ENCODE data around the gene HLA-DQA2. TPM values are rescaled to one million over a fixed set of nuclear protein-coding genes. Genes with fewer than 3 reads are reported as not detected.
"Not testable (repeated sequence)": the region's sequence is repeated elsewhere in the genome, so short reads cannot be mapped to it uniquely, and the experiment has no call there.

Gene HLA-DQA2
- under 1 TPM in 1 of 2 experiments, not detected in 1; 0.11 TPM for total RNA-seq

DNA sequence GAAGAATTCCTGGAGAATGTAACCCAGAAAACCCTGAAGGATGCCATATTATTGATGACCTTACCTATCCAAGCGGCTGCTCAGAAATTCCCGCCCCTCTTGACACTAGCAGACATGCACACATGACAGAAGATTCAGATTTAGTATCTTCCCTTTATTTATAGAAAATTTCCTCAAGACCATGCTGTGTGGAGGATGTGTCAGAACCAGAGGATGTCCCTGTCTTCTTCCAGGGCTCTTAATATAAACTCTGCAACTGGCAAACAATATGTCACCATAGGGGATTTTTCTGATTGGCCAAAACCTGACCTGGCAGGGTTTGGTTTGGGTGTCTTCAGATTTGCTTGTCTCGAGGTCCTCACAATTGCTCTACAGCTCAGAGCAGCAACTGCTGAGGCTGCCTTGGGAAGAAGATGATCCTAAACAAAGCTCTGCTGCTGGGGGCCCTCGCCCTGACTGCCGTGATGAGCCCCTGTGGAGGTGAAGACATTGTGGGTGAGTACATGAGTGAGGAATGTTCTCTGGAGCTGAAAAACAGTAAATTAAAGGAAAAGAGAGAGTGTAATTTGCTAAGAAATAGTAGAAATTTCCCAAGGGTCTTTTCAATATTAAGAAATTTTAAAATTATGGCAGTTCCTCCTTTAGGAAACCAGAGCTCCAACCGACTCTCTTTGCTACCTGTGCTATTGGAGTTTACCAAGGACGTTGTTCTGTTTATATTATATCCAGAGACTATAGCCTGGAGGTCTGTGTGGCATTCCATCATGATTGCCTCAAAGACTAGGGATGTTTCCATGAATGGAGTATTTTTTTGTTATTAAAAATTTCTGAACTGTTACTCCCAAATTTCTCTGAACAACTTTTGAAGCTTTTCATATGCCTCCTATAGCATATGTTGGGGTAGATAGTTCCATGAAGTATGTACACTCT is at the start of gene HLA-DQA2:
Gene HLA-DQA2 (plus strand): TSS at position 361 of the 930 bp plus-strand sequence. CDS start 53 bp downstream, at position 414.
- Mint-ChIP-seq H3K36me3 (ENCODE audit: low read depth) (no peaks in the 10 kb centered on the region), H3K27me3 (peaks cover 21% of the 10 kb centered on the region), H3K4me3 (no peak within 1 kb of the TSS), H3K9me3 (ENCODE audit: low read depth) (no peaks in the 10 kb centered on the region), H3K4me1 (no peaks in the 10 kb centered on the region), H3K27ac (no peak within 1 kb of the TSS)
- DNase-seq (no peak), ATAC-seq (no peak)
- intact Hi-C loops (cut with DNase I, micrococcal nuclease): no loop called here
- CTCF ChIA-PET: no interaction called here
- POLR2A ChIA-PET: no interaction called here

DNA sequence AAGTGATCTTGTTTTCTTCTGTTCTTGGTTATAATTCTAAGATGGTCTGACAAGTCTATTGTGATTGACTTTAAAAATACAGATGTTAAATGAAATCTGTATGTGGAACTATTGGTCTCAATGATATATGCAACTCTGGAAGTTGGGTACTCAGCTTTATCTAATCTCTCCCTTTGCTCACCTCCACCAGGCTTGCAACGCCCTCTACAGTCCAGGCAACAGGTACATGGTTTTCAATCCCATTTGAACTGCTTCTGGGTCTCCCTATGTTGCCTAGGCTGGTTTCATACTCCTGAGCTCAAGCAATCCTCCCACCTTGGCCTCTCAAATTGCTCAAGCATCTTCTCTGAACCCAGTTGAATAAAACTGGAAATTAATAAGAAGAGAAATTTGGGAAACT is 49.2 kb upstream of the HLA-DQA2 start:
- ChIA-PET POLR2A (no interaction called here), CTCF (interaction anchor here (0.6 to 4.5 kb wide), 19 partner anchors 9 to 283 kb away, joined by 3 to 36 read pairs (median 3); no protein-coding TSS in a partner anchor)
- peaks cover 16% of the 10 kb centered on the region for H3K27me3 Mint-ChIP-seq
- intact Hi-C loops (cut with DNase I, micrococcal nuclease): loop anchor here (1.0 to 10.0 kb wide), 6 partner anchors 69 to 447 kb away; no protein-coding TSS in a partner anchor
- ATAC-seq (peak; percentile 82), DNase-seq (peak; percentile 80)
- no peak overlapping the region for H3K27ac Mint-ChIP-seq
- H3K4me3 Mint-ChIP-seq: no peak overlapping the region
- H3K4me1 Mint-ChIP-seq: peaks cover 8% of the 10 kb centered on the region
- no peaks in the 10 kb centered on the region for H3K36me3 Mint-ChIP-seq (ENCODE audit: low read depth)
- H3K9me3 Mint-ChIP-seq (ENCODE audit: low read depth): no peaks in the 10 kb centered on the region

DNA sequence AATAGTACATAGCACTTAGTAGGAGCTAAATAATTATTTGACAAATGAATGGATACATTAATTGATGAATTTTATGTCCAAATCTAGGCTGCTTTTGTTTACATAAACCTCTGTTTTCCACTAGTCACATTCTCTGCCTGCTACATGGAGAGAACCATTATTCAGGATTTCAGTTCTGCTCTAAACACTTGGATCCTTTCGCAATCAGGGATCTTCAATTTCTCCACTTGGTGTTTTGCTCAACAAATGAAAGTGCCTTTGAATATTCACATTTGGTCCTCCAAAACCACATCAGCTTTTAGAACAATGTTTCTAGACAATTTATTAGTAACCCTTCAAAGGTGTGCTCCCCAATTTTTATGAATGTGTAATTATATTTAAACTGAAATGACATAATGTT is 44.2 kb upstream of the HLA-DQA2 start:
- no peaks in the 10 kb centered on the region for H3K4me1 Mint-ChIP-seq
- H3K9me3 Mint-ChIP-seq (ENCODE audit: low read depth): no peaks in the 10 kb centered on the region
- intact Hi-C loops (cut with DNase I, micrococcal nuclease): loop anchor here in 1 of 2 experiments (10.0 kb wide), 1 partner anchor 452 kb away; no protein-coding TSS in a partner anchor
- H3K27me3 Mint-ChIP-seq: peaks cover 34% of the 10 kb centered on the region
- H3K4me3 Mint-ChIP-seq: no peak overlapping the region
- ATAC-seq (no peak), DNase-seq (no peak)
- no peak overlapping the region for H3K27ac Mint-ChIP-seq
- POLR2A ChIA-PET: no interaction called here
- CTCF ChIA-PET: interaction anchor here (1.1 to 1.3 kb wide), 3 partner anchors 101 to 284 kb away, joined by 3 to 4 read pairs (median 4); no protein-coding TSS in a partner anchor
- H3K36me3 Mint-ChIP-seq (ENCODE audit: low read depth): no peaks in the 10 kb centered on the region

DNA sequence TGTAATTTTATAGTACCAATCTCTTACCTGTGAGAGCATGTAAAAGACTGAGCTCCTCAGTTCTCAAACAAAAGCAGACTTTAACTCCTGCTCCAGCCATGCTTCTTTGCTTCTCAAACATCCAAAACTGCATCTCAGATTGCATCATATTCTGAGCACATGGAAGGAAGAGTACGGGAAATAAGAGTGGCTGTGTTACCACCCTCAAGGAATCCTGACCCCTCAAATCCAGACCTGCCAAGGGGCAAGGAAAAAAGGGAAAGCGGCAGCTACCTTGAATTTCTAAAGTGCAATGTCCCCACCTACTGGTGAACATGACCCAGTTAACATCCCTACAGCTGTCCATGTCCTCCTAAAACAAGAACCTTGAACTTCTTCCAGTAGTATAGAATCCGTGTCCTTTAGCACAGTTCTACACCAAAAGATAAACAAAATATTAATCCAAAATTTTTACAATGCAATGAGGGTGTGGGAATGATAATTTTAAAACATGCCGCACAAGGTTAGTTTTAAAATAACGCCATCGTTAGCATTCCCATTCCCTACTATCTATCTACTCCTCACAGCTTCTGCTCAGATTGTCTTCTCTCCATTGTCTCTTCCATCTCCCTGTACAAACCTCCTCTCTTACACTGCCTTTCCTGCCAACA is 40.7 kb upstream of the HLA-DQA2 start:
- intact Hi-C loops (cut with DNase I, micrococcal nuclease): loop anchor here (1.0 to 5.0 kb wide), 6 partner anchors 97 to 287 kb away; no protein-coding TSS in a partner anchor
- ChIA-PET POLR2A (no interaction called here), CTCF (interaction anchor here (0.6 to 5.2 kb wide), 29 partner anchors 9 to 336 kb away, joined by 3 to 50 read pairs (median 3); no protein-coding TSS in a partner anchor)
- peak; percentile 28 for DNase-seq
- H3K4me3 Mint-ChIP-seq: no peak overlapping the region
- no peak overlapping the region for H3K27ac Mint-ChIP-seq
- H3K9me3 Mint-ChIP-seq (ENCODE audit: low read depth): no peaks in the 10 kb centered on the region
- H3K27me3 Mint-ChIP-seq: peaks cover 29% of the 10 kb centered on the region
- ATAC-seq: peak; percentile 42
- H3K36me3 Mint-ChIP-seq (ENCODE audit: low read depth): no peaks in the 10 kb centered on the region
- H3K4me1 Mint-ChIP-seq: no peaks in the 10 kb centered on the region

DNA sequence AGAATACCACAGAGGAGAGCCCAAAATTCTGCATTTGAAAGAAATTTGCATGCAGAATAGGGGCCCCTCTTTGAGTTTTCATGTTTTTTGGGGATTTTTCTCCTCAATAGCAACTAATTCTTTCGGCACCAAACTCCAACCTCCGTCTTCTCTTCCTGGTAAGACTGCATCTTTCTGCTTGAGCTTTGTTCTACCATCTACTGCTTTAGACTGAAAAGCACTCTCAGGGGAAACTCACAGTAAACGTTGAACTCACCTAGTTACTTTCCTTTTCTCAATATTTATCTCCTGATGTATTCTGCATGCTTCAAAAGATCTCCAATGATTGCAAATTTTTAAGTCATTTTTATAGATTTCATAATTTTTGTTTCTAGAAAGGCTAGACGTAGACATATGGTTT is 37.8 kb upstream of the HLA-DQA2 start:
- CTCF ChIA-PET: interaction anchor here (0.6 to 5.2 kb wide), 10 partner anchors 8 to 305 kb away, joined by 3 to 50 read pairs (median 4); no protein-coding TSS in a partner anchor
- ATAC-seq (no peak), DNase-seq (no peak)
- Mint-ChIP-seq H3K4me1 (no peaks in the 10 kb centered on the region), H3K27me3 (peaks cover 21% of the 10 kb centered on the region), H3K9me3 (ENCODE audit: low read depth) (no peaks in the 10 kb centered on the region), H3K36me3 (ENCODE audit: low read depth) (no peaks in the 10 kb centered on the region), H3K27ac (no peak overlapping the region), H3K4me3 (no peak overlapping the region)
- intact Hi-C loops (cut with DNase I, micrococcal nuclease): loop anchor here in 1 of 2 experiments (5.0 kb wide), 1 partner anchor 94 kb away; no protein-coding TSS in a partner anchor
- POLR2A ChIA-PET: no interaction called here

DNA sequence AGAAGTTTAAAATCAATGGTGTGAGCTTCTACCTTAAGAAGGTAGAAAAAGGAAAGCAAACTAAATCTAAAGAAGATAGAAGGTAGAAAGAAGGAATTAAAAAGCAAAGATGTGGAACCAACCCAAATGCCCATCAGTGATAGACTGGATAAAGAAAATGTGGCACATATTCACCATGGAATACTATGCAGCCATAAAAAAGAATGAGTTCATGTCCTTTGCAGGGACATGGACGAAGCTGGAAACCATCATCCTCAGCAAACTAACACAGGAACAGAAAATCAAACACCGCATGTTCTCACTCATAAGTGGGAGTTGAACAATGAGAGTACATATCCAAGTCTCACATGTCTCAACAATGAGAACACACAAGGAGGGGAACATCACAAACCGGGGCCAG is 36.0 kb upstream of the HLA-DQA2 start:
- H3K27ac Mint-ChIP-seq; ATAC-seq; H3K4me3 Mint-ChIP-seq; H3K9me3 Mint-ChIP-seq (ENCODE audit: low read depth); POLR2A ChIA-PET; H3K36me3 Mint-ChIP-seq (ENCODE audit: low read depth); intact Hi-C loops (cut with DNase I, micrococcal nuclease); H3K4me1 Mint-ChIP-seq; DNase-seq: not testable (repeated sequence)
- CTCF ChIA-PET: interaction anchor here (0.8 kb wide), 1 partner anchor 89 kb away, joined by 4 read pairs; no protein-coding TSS in a partner anchor
- H3K27me3 Mint-ChIP-seq: peaks cover 18% of the 10 kb centered on the region

DNA sequence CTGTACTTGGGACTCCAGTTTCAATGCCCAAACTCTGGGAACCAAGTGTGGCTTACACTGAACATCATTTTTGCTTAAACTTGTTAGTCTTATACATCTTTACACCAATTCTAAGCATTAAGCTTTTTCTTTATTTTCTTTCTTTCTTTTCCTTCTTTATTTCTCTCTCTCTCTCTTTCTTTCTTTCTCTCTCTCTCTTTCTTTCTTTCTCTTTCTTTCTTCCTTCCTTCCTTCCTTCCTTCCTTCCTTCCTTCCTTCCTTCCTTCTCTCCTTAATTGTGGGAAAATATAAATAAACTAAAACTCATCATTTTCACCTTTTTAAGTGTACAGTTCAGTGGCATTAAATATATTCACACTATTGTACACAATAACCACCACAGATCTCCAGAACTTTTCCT is 31.6 kb upstream of the HLA-DQA2 start:
- DNase-seq: no peak
- H3K4me1 Mint-ChIP-seq: no peaks in the 10 kb centered on the region
- intact Hi-C loops (cut with DNase I, micrococcal nuclease): no loop called here
- H3K4me3 Mint-ChIP-seq: no peak overlapping the region
- ChIA-PET CTCF (no interaction called here), POLR2A (no interaction called here)
- no peak for ATAC-seq
- no peaks in the 10 kb centered on the region for H3K9me3 Mint-ChIP-seq (ENCODE audit: low read depth)
- H3K27ac Mint-ChIP-seq: no peak overlapping the region
- H3K27me3 Mint-ChIP-seq: peaks cover 3% of the 10 kb centered on the region
- H3K36me3 Mint-ChIP-seq (ENCODE audit: low read depth): no peaks in the 10 kb centered on the region

DNA sequence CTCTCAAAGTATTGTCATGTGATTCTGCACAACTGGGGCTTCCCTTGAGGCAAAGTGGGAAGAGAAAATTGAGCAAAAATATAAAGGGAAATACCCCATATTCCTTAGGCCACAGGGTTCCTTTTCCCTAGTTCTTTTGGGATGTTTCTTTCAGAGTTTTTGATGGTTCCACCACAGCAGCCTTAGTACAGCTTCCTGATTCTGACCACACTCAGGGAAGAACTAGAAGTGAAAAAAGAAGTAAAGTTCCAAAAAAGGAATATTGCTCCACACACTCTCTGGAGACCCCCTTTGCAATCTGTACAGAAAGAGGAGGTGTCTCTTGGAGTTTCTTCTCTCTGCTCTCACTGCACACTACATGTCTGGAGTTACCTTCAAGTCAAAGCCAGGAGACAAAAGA is 27.9 kb upstream of the HLA-DQA2 start:
- POLR2A ChIA-PET: no interaction called here
- Mint-ChIP-seq H3K27ac (no peak overlapping the region), H3K36me3 (ENCODE audit: low read depth) (no peaks in the 10 kb centered on the region), H3K4me1 (no peaks in the 10 kb centered on the region), H3K4me3 (no peak overlapping the region), H3K9me3 (ENCODE audit: low read depth) (no peaks in the 10 kb centered on the region), H3K27me3 (no peaks in the 10 kb centered on the region)
- ATAC-seq: no peak
- no peak for DNase-seq
- CTCF ChIA-PET: interaction anchor here (1.2 to 2.0 kb wide), 2 partner anchors 14 to 73 kb away, joined by 3 to 5 read pairs; no protein-coding TSS in a partner anchor
- intact Hi-C loops (cut with DNase I, micrococcal nuclease): no loop called here

DNA sequence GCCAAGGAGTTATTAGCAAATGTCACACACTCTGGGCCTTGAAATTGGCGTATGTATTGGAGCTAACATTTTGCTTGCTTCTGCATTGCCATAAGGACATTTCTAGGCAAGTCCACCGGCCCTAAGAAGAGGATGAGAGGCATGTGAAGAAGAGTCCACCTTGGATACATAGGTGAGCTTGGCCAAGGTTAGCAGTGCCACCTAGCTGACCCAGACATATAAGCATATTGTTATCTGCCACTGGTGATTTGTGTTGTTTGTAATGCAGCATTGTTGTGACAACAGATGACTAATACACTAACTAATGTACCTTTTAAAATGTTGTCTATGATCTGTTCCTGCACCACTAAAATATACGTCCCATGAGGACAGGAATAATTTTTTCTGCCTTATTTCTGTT is 24.8 kb upstream of the HLA-DQA2 start:
- POLR2A ChIA-PET: no interaction called here
- no peak for DNase-seq
- Mint-ChIP-seq H3K27ac (no peak overlapping the region), H3K9me3 (ENCODE audit: low read depth) (no peaks in the 10 kb centered on the region), H3K4me1 (no peaks in the 10 kb centered on the region), H3K4me3 (no peak overlapping the region), H3K36me3 (ENCODE audit: low read depth) (no peaks in the 10 kb centered on the region), H3K27me3 (peaks cover 17% of the 10 kb centered on the region)
- ATAC-seq: no peak
- CTCF ChIA-PET: interaction anchor here (0.8 kb wide), 1 partner anchor 302 kb away, joined by 3 read pairs; no protein-coding TSS in a partner anchor
- intact Hi-C loops (cut with DNase I, micrococcal nuclease): no loop called here

DNA sequence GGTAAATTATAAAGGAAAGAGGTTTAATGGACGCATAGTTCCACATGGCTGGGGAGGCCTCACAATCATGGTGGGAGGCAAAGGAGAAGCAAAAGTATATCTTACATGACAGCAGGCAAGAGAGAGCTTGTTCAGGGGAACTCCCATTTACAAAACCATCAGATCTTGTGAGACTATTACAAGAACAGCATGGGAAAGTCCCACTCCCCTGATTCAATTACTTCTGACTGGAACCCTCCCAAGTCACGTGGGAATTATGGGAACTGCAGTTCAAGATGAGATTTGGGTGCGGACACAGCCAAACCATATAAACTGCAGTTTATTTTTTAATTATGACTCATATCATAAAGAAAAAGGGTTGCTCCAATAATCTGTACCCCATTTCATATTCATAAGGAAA is 22.3 kb upstream of the HLA-DQA2 start:
- H3K27ac Mint-ChIP-seq: no peak overlapping the region
- H3K27me3 Mint-ChIP-seq: peaks cover 24% of the 10 kb centered on the region
- no peaks in the 10 kb centered on the region for H3K36me3 Mint-ChIP-seq (ENCODE audit: low read depth)
- intact Hi-C loops (cut with DNase I, micrococcal nuclease): no loop called here
- H3K4me3 Mint-ChIP-seq: no peak overlapping the region
- POLR2A ChIA-PET: no interaction called here
- no peak for ATAC-seq
- no peaks in the 10 kb centered on the region for H3K9me3 Mint-ChIP-seq (ENCODE audit: low read depth)
- no peaks in the 10 kb centered on the region for H3K4me1 Mint-ChIP-seq
- CTCF ChIA-PET: interaction anchor here (0.7 kb wide), 1 partner anchor 292 kb away, joined by 3 read pairs; no protein-coding TSS in a partner anchor
- DNase-seq: no peak

DNA sequence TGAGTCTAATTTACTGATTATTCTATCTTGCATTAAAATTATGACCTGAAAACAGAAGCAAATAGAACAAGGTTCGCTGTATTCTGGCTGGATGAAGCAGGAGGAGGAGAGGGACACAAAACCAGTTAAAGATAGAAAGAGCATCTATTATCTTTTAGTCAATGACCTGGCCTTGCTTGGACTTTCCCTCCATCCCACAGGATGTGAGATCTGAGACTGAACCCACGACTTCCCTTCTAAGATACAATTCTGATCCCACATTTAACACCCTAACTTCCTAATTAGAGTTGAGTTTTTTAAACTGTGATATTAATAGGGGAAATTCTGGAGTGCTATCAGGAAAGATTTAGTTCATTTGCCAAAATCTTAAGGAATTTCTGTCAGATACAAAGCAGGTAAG is 3.1 kb upstream of the HLA-DQA2 start:
- ATAC-seq (no peak), DNase-seq (no peak)
- ChIA-PET CTCF (no interaction called here), POLR2A (no interaction called here)
- no peak overlapping the region for H3K27ac Mint-ChIP-seq
- H3K4me1 Mint-ChIP-seq: no peaks in the 10 kb centered on the region
- H3K36me3 Mint-ChIP-seq (ENCODE audit: low read depth): no peaks in the 10 kb centered on the region
- peaks cover 24% of the 10 kb centered on the region for H3K27me3 Mint-ChIP-seq
- H3K4me3 Mint-ChIP-seq: no peak overlapping the region
- no peaks in the 10 kb centered on the region for H3K9me3 Mint-ChIP-seq (ENCODE audit: low read depth)
- intact Hi-C loops (cut with DNase I, micrococcal nuclease): no loop called here
